HG02885 (cell line): ENCODE measurements around the gene FAM174C.

ENCODE experiments used
- ATAC-seq: cut with Tn5 transposase; IDR thresholded peaks from one replicate; pipeline ENCODE4 v1.9.1; 2021; ENCODE audit warnings: mild to moderate bottlenecking; ENCODE audit not compliant: unreplicated experiment, poor library complexity

The FAM174C gene

DNA sequence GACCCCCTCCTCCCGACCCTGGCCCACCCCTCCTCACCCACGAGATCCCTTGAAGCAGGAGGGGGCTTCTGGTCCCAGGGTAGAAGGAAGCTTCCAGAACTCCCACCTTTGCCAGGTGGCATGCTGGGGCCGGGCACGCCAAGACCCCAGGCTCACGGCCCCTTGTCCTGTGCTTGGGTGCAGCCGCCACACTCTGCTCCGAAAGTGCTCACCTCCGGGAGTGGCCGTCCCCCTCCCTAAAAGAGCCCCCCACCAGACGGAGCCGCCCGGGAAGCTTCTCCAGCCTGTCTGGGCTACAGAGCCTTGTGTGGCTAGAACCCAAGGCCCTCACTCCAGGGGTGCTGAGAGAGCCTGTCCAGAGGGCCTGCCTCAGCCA lies 8.6 kb downstream of the FAM174C start:
- no peak for ATAC-seq

DNA sequence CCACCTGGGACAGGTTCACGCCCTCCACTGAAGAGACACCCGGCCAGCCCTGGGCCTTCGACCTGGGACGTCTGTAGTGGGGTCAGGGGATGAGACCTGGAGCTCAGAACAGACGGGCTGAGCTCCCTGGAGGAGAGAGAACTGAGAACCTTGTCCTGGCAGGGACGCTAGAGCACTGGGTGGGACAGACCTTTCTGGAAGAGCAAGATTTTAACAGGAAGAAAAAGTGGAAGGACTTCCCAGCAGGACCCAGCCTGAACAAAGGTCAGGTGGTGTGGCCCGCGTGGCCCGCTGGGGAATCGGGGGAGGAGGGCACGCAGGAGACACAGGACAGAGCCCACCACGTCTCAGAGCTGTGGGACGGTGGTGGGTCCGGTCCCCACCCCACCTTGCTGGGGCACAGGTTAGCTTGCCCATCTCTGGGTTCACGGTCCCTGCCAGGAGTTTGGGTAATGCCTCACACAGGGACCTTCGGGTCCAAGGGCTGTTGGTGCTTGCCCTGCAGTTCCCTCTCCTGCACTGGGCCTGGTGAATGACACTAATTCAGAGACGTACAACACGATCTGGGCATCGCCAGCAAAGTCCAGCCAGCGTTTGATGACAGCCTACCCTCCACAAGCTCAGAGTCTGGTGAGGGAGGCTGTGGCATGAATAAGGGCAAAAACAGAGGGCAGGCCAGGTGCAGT lies 9.1 kb downstream of the FAM174C start:
- no peak for ATAC-seq

DNA sequence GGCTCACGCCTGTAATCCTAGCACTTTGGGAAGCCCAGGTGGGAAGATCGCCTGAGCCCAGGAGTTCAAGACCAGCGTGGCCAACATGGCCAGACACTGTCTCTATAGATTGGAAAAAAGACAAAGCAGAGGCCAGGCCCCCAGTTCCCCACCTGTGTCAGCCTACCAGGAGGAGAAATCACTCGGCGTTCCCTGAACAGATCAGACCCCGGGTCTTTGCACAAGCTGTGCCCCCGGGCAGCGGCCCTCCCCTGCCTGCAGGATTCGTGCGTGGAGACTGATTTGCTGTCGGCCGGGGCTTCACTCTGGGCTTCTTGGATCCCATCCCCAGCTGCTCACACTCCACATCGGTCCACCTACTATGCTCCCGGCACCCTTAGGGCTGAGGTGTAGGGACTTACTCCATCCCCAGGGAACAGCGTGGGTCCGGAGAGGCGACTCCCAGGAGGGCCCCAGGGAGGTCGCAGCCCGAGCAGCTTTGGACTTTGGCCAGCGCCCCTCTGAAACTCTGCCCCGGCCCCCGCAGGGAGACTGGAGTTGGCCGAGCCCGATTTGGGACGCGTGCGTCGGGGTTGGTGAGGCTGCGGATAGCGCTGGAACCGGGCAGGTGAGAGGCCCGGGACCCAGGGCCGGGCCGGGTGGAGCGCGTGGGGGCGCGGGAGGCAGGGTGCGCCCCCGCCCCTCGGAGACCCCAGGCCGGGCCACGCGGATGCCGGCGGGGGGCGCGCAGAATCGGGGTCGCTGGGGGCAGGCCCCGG lies 9.8 kb downstream of the FAM174C start:
- ATAC-seq, result no peak

- no peak for ATAC-seq
Measured at GRCh38 chr19:1285737-1286360, 10.5 kb downstream of the FAM174C start, which contains the start of gene EFNA2. Gene EFNA2 (plus strand): TSS chr19:1285873. CDS start chr19:1286169, 296 bp downstream.

- no peak for ATAC-seq
Measured at GRCh38 chr19:1286487-1287353, 11.4 kb downstream of the FAM174C start.

- ATAC-seq, result no peak
Measured at GRCh38 chr19:1287354-1288225, 12.3 kb downstream of the FAM174C start.

DNA sequence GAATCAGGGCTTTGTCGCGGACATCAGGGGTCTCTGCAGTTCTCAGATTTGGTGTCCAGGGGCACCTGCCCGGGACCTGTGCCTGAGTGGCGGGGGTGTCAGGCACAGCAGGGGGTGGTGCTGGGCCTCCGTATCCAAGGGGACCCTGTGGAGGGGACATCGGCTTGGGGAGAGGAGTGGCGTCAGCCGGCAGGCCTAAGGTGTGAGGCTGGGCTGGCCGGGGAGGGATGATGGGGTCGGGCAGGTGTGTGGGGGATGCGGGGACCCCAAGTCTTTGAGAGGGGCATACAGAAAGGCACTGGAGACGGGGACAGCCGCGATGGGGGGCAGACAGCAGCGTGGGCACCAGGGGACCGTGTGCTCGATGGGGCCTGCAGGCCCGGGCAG lies 12.9 kb downstream of the FAM174C start:
- ATAC-seq, result no peak

DNA sequence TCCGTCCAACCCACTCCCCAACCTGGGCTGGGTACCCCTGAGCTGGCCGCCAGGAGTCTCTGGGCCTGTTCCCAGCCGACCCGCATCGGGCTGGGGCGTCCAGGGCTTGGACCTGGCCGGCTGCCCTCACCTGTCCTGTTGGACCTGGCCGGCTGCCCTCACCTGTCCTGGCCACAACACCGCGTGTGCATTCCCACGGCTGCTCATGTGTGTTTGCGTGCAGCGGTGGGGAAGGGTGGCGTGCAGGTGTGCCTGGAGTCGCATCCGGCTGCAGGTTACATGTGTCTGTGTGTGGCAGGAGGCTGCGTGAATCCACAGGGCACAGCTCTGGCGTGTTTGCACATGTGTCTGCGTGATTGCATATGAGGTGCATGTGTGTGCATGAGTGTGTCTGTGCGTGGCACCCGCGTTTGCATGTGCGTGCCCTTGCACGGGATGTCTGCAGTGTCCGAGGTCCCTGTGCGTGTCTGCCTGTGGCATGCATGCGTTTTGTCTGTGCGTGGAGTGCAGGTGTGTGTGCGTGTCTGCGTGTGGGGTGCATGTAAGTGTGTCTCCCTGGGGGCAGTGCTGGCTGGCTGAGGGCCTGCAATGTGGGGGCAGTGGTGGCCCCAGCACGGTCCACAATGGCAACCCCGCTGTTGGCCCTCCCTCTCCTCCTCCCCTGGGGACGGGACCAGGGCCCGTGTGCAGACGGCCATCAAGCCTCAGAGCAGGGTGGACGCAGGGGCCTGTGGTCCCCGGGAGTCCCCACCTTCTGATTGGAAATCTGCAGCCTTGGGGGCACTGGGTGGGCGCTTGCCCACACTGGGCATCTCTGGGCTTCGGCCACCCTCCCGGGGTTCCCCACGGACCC lies 13.7 kb downstream of the FAM174C start:
- ATAC-seq, result no peak

DNA sequence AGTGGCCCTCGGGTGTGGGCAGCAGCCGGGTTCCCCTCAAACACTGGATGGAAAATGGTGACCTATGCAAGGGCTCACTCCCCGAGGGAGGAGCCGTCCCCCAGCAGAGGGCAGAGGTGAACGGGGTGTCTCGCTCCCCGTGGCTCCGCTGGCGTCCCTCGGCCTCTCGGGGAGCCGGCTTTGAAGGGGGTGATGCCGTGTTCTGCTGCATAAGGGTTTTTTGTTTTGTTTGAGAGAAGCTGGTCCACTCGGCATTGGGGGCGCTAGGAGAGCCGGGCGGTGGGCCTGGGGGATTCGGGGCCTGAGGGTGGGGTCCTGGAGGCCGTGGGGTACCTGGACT lies 14.3 kb downstream of the FAM174C start:
- no peak for ATAC-seq

DNA sequence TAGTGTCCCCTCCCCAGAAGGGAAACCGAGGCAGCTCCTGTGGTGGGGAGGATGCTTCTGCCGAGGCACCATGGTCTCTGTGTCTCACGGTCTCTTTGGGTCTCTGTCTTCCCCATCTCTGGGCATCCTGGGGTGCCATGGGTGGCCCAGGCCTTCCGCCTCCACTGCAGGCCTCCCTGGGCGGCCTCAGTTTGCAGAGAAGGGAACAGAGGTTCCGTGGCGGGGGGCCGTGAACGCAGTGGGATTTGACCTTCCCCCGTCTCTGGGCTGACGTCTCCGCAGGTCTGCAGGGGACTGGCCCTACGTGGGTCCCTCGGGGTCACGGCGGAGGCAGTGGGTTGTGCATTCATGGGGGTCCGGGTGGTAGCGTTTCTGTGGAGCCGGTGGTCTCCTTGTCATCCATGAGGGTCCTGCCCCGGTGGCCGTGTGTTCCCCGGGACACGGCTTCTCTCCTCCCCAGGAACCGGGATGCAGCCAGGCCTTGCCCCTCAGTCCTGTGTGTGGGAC lies 14.9 kb downstream of the FAM174C start:
- no peak for ATAC-seq

DNA sequence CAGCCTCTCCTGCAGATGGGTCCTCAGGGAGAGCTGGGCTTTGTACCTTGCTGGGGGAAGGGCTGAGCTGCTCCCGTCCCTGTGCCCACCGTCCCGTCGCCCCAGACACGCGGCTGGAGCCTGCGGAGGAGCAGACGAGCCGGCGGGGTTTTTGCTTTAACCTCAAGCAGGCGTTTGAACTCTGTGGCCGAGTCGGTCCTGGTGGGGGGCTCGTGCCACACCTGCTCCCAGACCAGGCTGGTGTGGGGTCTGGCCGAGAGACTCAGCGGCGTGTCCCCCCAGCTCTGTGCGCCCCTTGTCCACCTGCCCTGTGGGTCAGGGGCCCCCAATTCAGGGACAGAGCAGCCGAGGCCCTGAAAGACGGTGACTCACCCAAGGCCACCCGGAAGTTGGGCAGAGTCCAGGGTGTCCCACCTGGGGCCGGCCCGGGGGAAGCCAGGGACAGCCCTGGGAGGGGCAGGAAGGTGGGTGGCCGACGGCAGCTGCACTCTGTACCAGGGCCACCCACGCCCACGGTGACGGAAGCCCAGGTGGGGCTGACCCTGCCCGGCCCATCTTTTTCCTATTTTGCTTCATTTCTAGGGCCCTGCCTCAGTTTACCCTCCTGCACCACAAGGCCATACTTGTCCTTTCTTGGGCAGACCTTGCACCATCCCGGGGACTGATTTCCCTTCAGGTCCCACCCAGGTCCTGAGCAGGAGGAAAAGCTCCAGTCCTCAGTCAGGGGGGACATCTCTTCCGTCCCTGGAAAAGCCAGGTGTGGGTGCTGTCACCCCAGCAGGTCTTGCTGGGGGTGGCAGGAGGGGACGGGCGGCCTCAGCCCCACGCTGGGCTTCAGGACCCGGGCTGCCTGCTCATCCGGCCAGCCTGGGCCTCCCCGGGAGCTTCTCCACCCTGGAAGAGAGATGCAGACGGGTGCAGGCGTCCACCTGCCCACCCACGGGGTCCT lies 15.6 kb downstream of the FAM174C start:
- ATAC-seq, result no peak

GRCh38 chr19:1291761-1292418 lies 16.6 kb downstream of the FAM174C start:
- ATAC-seq, result no peak

DNA sequence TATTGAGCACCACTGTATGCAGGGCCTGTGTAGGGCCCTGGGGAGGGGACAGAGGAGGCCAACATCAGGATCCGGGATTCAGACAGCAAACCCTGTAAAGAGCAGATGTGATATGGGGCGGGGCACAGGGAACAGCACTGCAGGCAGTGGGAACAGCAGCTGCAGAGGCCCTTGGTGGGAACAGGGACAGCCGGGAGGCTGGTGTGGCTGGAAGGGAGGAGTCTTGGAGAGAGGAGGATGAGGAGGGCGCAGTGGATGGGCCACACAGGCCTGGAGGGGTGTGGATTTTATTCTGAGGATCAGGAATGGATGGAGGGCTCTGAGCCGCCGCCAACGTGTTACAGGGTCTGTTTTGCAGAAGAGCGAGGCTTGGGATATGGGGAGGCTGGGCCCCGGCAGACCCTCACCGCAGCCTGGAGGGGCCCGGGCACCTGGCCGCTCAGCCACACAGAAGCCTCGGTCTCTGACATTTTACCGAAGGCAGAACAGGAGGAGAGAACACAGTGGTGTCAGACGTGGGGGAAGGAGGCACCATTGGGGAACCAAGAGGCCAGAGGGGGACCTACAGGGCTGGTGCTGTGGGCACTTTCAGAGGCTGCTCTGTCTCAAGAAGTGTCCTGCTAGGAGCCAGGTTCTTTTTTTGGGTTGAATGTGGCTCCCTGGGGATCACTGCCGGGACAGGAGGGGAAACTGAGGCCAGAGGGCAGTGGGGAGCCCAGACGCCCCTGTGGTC lies 17.3 kb downstream of the FAM174C start:
- ATAC-seq, result no peak

DNA sequence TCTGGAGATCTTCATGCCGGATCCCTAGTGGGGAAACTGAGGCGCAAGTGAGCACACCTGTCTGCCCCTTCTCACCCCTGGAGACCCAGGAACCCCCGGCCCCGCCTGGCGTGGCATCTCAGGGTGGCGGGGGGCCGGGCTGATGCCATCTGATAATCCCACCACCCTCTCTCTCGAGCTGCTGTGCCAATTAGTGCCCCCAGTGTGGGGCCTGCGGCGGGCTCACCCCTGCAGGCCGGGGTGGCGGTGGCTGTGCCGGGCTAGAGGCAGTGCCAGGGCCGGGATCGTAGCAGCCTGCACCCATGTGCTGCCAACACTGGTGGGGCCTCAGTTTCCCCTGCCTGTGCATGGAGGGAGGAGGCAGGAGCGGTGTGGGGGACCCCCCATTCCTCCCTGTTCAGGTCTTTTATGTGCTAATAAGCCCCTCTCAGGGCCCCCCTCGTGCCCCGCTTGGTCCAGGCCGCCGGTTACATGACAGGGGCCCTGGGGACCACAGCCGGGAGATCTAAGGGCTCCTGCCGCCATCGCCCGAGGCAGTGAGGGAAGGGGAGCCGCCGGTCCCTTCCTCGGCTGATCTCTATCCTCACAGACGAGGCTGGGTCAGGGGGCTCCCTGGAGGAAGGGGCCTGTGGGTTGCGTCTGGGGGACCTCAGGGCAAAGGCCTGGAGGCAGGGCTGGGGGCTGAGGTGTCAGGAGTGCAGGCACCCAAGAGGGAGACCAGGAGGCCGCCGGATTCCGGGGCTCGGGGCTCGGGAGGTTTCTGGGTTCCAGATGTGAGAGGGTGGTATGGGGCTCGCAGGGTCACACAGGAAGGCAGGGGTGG lies 18.7 kb downstream of the FAM174C start:
- ATAC-seq, result no peak

- ATAC-seq, result no peak
Measured at GRCh38 chr19:1294688-1295087, 19.4 kb downstream of the FAM174C start.
